Activated CD8-positive, alpha-beta T cell treated with anti-CD3 and anti-CD28 coated beads for 36 hours (primary cell): ENCODE measurements around the gene HSBP1L1. TPM values are rescaled to one million over a fixed set of nuclear protein-coding genes. Genes with fewer than 3 reads are reported as not detected.

Experiments
- ATAC-seq: fragments of 200-7000 bp; cut with Tn5 transposase; one replicate; pipeline ENCODE4 v1.10.0; 2021; ENCODE audit warnings: mild to moderate bottlenecking, moderate library complexity
- CTCF ChIA-PET: fragments of 350-600 bp; sonication (Branson Sonifier 250); formaldehyde crosslinking; loops from one replicate; lab custom pipeline; 2021; ENCODE audit warnings: antibody characterized with exemption; lab: Charles Lee
- POLR2A ChIA-PET: fragments of 350-600 bp; sonication (Branson Sonifier 250); formaldehyde crosslinking; loops from one replicate; lab custom pipeline; 2021; ENCODE audit warnings: antibody characterized with exemption; lab: Charles Lee
- DNase-seq: peaks from one replicate; pipeline ENCODE4 v3.0.0-alpha.2; 2020
- H3K27ac Mint-ChIP-seq: one replicate; pipeline ENCODE4 v1.8.0; 2021; ENCODE audit warnings: mild to moderate bottlenecking, mixed read lengths
- H3K27me3 Mint-ChIP-seq: one replicate; pipeline ENCODE4 v1.8.0; 2021; ENCODE audit warnings: mixed read lengths
- H3K36me3 Mint-ChIP-seq: one replicate; pipeline ENCODE4 v1.8.0; 2021; ENCODE audit warnings: low read depth, mixed read lengths
- H3K4me1 Mint-ChIP-seq: one replicate; pipeline ENCODE4 v1.8.0; 2021; ENCODE audit warnings: low read depth, mixed read lengths
- H3K4me3 Mint-ChIP-seq: one replicate; pipeline ENCODE4 v1.8.0; 2021; ENCODE audit warnings: mild to moderate bottlenecking, moderate library complexity, mixed read lengths
- H3K9me3 Mint-ChIP-seq: one replicate; pipeline ENCODE4 v1.8.0; 2021; ENCODE audit warnings: mixed read lengths
- intact Hi-C: fragments of 100-400 bp; cut with micrococcal nuclease; formaldehyde crosslinking; loops from one replicate; pipeline ENCODE4 v1.10.0; 2022
- total RNA-seq, 2 experiments: library from RNA; stranded (reverse); gene quantifications; one replicate each; pipeline ENCODE4 v1.2.3, GENCODE V29; 2021
- TF ChIP-seq, protein P1 (sequence below): fragments of 200-600 bp; IDR thresholded peaks from one replicate; pipeline ENCODE4 v1.8.0; 2022; ENCODE audit warnings: antibody characterized with exemption, mild to moderate bottlenecking

The HSBP1L1 gene
- total RNA-seq, 2 experiments from 2014 or later: 5.1 TPM

GRCh38 chr18:79917169-79917852 is 47.1 kb upstream of the HSBP1L1 start:
- Mint-ChIP-seq H3K27ac (no peak overlapping the region), H3K4me3 (no peak overlapping the region), H3K27me3 (no peaks in the 10 kb centered on the region), H3K36me3 (peaks cover 45% of the 10 kb centered on the region), H3K4me1 (peaks cover 26% of the 10 kb centered on the region), H3K9me3 (peaks cover 3% of the 10 kb centered on the region)
- intact Hi-C loops: no loop called here
- ATAC-seq (no peak), DNase-seq (no peak)
- POLR2A ChIA-PET: no interaction called here
- TF ChIP-seq, protein P1, sequence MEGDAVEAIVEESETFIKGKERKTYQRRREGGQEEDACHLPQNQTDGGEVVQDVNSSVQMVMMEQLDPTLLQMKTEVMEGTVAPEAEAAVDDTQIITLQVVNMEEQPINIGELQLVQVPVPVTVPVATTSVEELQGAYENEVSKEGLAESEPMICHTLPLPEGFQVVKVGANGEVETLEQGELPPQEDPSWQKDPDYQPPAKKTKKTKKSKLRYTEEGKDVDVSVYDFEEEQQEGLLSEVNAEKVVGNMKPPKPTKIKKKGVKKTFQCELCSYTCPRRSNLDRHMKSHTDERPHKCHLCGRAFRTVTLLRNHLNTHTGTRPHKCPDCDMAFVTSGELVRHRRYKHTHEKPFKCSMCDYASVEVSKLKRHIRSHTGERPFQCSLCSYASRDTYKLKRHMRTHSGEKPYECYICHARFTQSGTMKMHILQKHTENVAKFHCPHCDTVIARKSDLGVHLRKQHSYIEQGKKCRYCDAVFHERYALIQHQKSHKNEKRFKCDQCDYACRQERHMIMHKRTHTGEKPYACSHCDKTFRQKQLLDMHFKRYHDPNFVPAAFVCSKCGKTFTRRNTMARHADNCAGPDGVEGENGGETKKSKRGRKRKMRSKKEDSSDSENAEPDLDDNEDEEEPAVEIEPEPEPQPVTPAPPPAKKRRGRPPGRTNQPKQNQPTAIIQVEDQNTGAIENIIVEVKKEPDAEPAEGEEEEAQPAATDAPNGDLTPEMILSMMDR: no peak
- CTCF ChIA-PET: no interaction called here

- ChIA-PET CTCF (no interaction called here), POLR2A (no interaction called here)
- Mint-ChIP-seq H3K36me3 (peaks cover 39% of the 10 kb centered on the region), H3K4me3 (no peak overlapping the region), H3K27ac (no peak overlapping the region), H3K4me1 (peaks cover 19% of the 10 kb centered on the region), H3K9me3 (peaks cover 3% of the 10 kb centered on the region), H3K27me3 (no peaks in the 10 kb centered on the region)
- TF ChIP-seq, protein P1: no peak
- ATAC-seq (no peak), DNase-seq (no peak)
- intact Hi-C loops: no loop called here
These were observed 46.4 kb upstream of the HSBP1L1 start for GRCh38 chr18:79917853-79918614.

GRCh38 chr18:79918615-79919011 is 45.8 kb upstream of the HSBP1L1 start:
- CTCF ChIA-PET: no interaction called here

GRCh38 chr18:79919089-79919488 is 45.4 kb upstream of the HSBP1L1 start:
- H3K9me3 Mint-ChIP-seq: peaks cover 3% of the 10 kb centered on the region
- DNase-seq (no peak), ATAC-seq (no peak)
- peaks cover 9% of the 10 kb centered on the region for H3K4me1 Mint-ChIP-seq
- ChIA-PET POLR2A (no interaction called here), CTCF (no interaction called here)
- H3K27ac Mint-ChIP-seq: no peak overlapping the region
- intact Hi-C loops: no loop called here
- peaks cover 38% of the 10 kb centered on the region for H3K36me3 Mint-ChIP-seq
- H3K4me3 Mint-ChIP-seq: no peak overlapping the region
- TF ChIP-seq, protein P1: no peak
- H3K27me3 Mint-ChIP-seq: no peaks in the 10 kb centered on the region

More at GRCh38 chr18:79918615-79919011, 45.8 kb upstream of the HSBP1L1 start:
- H3K36me3 Mint-ChIP-seq: peaks cover 38% of the 10 kb centered on the region
- H3K4me3 Mint-ChIP-seq: no peak overlapping the region
- DNase-seq: no peak
- no peak overlapping the region for H3K27ac Mint-ChIP-seq
- peaks cover 13% of the 10 kb centered on the region for H3K4me1 Mint-ChIP-seq
- no peak for ATAC-seq
- TF ChIP-seq, protein P1: no peak
- intact Hi-C loops: no loop called here
- H3K9me3 Mint-ChIP-seq: peaks cover 3% of the 10 kb centered on the region
- POLR2A ChIA-PET: no interaction called here
- H3K27me3 Mint-ChIP-seq: no peaks in the 10 kb centered on the region
